GM23248 (cell line): ENCODE results near the gene TMEM128. TPM values are rescaled to one million over a fixed set of nuclear protein-coding genes. Genes with fewer than 3 reads are reported as not detected.

Source experiments
- DNase-seq: peaks from one replicate; pipeline ENCODE4 v3.0.0-alpha.2; 2015
- H2AFZ ChIP-seq: fragments of 200-600 bp; sonication (generic); 2 replicates; pipeline ENCODE4 v1.6.1; 2016; ENCODE audit warnings: antibody characterized with exemption
- H3F3A ChIP-seq: fragments of 200-600 bp; sonication (generic); 2 replicates; pipeline ENCODE4 v1.6.1; 2016; ENCODE audit warnings: mild to moderate bottlenecking, antibody characterized with exemption, mixed run types; ENCODE audit not compliant: insufficient read depth
- H3K27ac ChIP-seq: fragments of 200-600 bp; sonication (generic); 2 replicates; pipeline ENCODE4 v1.5.1; 2016; ENCODE audit warnings: mild to moderate bottlenecking
- H3K27me3 ChIP-seq: fragments of 200-600 bp; sonication (generic); replicated peaks from 2 replicates; pipeline ENCODE4 v1.6.1; 2016; ENCODE audit warnings: mild to moderate bottlenecking; ENCODE audit not compliant: insufficient read depth
- H3K36me3 ChIP-seq: fragments of 200-600 bp; sonication (generic); 2 replicates; pipeline ENCODE4 v1.6.1; 2016; ENCODE audit warnings: low read depth, mild to moderate bottlenecking
- H3K4me1 ChIP-seq: fragments of 200-600 bp; sonication (generic); 2 replicates; pipeline ENCODE4 v1.6.1; 2016; ENCODE audit warnings: mild to moderate bottlenecking; ENCODE audit not compliant: insufficient read depth
- H3K4me2 ChIP-seq: fragments of 200-600 bp; sonication (generic); one replicate; pipeline ENCODE4 v1.6.1; 2016; ENCODE audit warnings: mild to moderate bottlenecking; ENCODE audit not compliant: unreplicated experiment
- H3K4me3 ChIP-seq: fragments of 200-600 bp; sonication (generic); 2 replicates; pipeline ENCODE4 v1.5.1; 2016; ENCODE audit warnings: mild to moderate bottlenecking
- H3K79me2 ChIP-seq: fragments of 200-600 bp; sonication (generic); 2 replicates; pipeline ENCODE4 v1.6.1; 2016; ENCODE audit warnings: mild to moderate bottlenecking; ENCODE audit not compliant: insufficient read depth
- H3K9ac ChIP-seq: fragments of 200-600 bp; sonication (generic); 2 replicates; pipeline ENCODE4 v1.6.1; 2016; ENCODE audit warnings: mild to moderate bottlenecking
- H3K9me2 ChIP-seq: fragments of 200-600 bp; sonication (generic); 2 replicates; pipeline ENCODE4 v1.6.1; 2016; ENCODE audit warnings: mixed run types, mild to moderate bottlenecking, moderate library complexity; ENCODE audit not compliant: insufficient read depth
- H3K9me3 ChIP-seq: fragments of 200-600 bp; sonication (generic); one replicate; pipeline ENCODE4 v1.6.1; 2017; ENCODE audit warnings: low read depth
- H4K20me1 ChIP-seq: fragments of 200-600 bp; sonication (generic); 2 replicates; pipeline ENCODE4 v1.6.0; 2016; ENCODE audit not compliant: insufficient read depth
- EZH2 ChIP-seq: fragments of 200-600 bp; sonication (generic); IDR thresholded peaks from 2 replicates; pipeline ENCODE4 v1.6.1; 2018; ENCODE audit warnings: antibody characterized with exemption, mild to moderate bottlenecking; ENCODE audit not compliant: insufficient read depth, poor library complexity, severe bottlenecking
- EZH2phosphoT487 ChIP-seq: fragments of 200-600 bp; sonication (generic); IDR thresholded peaks from 2 replicates; pipeline ENCODE4 v1.6.1; 2018; ENCODE audit warnings: antibody characterized with exemption, moderate library complexity, mild to moderate bottlenecking, low read depth; ENCODE audit not compliant: insufficient read depth
- WGBS, 2 experiments: methylation state at CpG; one replicate each; pipeline ENCODE4 v1.1.6; 2015 to 2017; ENCODE audit warnings: low lambda C conversion rate in 2 of 2, low coverage in 1 of 2; ENCODE audit errors: missing lambda C conversion rate in 2 of 2; 5-methylcytosine and 5-hydroxymethylcytosine counted together
- in situ Hi-C: fragments of 300-500 bp; cut with MboI; formaldehyde crosslinking; loops from 2 replicates; pipeline ENCODE4 v1.15.0; 2020
- polyA plus RNA-seq: library from polyadenylated mRNA; unstranded; fragments of >200 nt; fragmentation: Nextera tagmentation; extraction: Ambion mirVana; gene quantifications from 2 replicates; pipeline ENCODE4 v1.2.1, GENCODE V29; 2016
- total RNA-seq: library from RNA; depleted of rRNA; stranded (reverse); fragments of >200 nt; shearing (Covaris generic); gene quantifications from 2 replicates; pipeline ENCODE4 v1.2.3, GENCODE V29; 2014

Gene TMEM128
- total and polyA plus RNA-seq, 2 experiments from 2014 or later: 25.9 to 35.4 TPM

DNA sequence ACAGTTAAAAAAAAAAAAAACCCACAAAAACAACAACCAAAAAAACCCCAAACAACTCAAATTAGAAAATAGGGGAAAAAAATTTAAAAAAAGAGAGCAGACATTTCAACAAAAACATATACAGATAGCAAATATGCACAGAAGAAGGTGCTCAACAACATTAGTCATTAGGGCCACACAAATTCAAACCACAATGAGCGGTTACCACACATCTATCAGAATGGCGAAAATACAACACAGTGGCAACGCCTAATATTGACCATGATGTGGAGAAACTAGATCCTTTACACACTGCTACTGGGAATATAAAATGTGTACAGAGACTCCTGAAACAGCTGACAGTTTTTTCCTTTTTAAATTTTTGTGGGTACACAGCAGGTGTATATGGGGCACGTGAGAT is 22.5 kb upstream of the TMEM128 start:
- Histone ChIP-seq H3K79me2 (no peaks in the 10 kb centered on the region), H2AFZ (no peak overlapping the region), H3K4me1 (peaks cover 10% of the 10 kb centered on the region; the same call in 1 of the 2 replicates), H3K9me2 (no peaks in the 10 kb centered on the region), H3K4me3 (no peak overlapping the region), H3F3A (no peaks in the 10 kb centered on the region), H3K4me2 (no peak overlapping the region), H4K20me1 (no peaks in the 10 kb centered on the region), H3K27ac (no peak overlapping the region), H3K9me3 (no peaks in the 10 kb centered on the region), H3K27me3 (no peaks in the 10 kb centered on the region), H3K36me3 (peaks cover 6% of the 10 kb centered on the region; the same call in 1 of the 2 replicates), H3K9ac (no peak overlapping the region)
- DNase-seq: peak; percentile 18
- TF ChIP-seq EZH2phosphoT487 (no peak), EZH2 (no peak)
- 96 to 98% methylated on average over 4 of the region's 4 CpGs for WGBS, 2 experiments
- in situ Hi-C loops: no loop called here

DNA sequence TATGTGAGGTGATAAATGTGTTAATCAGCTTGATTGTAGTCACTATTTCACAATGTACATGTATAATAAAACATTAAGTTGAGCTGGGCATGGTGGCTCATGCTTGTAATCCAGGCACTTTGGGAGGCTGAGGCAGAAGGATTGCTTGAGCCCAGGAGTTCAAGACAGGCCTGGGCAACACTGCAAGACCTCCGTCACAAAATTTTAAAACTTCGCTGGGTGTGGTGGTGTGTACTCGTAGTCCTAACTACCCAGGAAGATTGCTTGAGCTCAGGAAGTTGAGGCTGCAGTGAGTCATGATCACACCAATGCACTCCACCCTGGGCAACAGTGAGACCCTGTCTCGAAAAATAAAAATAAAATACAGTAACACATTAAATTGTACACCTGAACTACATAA is 21.8 kb upstream of the TMEM128 start:
- H3K27me3 ChIP-seq: no peaks in the 10 kb centered on the region
- H3K4me3 ChIP-seq: no peak overlapping the region
- peaks cover 10% of the 10 kb centered on the region; the same call in 1 of the 2 replicates for H3K4me1 ChIP-seq
- H3K36me3 ChIP-seq: no peaks in the 10 kb centered on the region; the same call in 1 of the 2 replicates
- H3K79me2 ChIP-seq: no peaks in the 10 kb centered on the region
- H3K9me2 ChIP-seq: no peaks in the 10 kb centered on the region
- no peak for TF ChIP-seq EZH2phosphoT487
- TF ChIP-seq EZH2: no peak
- no peak overlapping the region for H3K4me2 ChIP-seq
- no peaks in the 10 kb centered on the region for H4K20me1 ChIP-seq
- no peak overlapping the region for H2AFZ ChIP-seq
- H3F3A ChIP-seq: no peaks in the 10 kb centered on the region
- 80 to 82% methylated on average over 4 of the region's 4 CpGs for WGBS, 2 experiments
- in situ Hi-C loops: no loop called here
- no peak for DNase-seq
- H3K9me3 ChIP-seq: no peaks in the 10 kb centered on the region
- no peak overlapping the region for H3K9ac ChIP-seq
- H3K27ac ChIP-seq: no peak overlapping the region

DNA sequence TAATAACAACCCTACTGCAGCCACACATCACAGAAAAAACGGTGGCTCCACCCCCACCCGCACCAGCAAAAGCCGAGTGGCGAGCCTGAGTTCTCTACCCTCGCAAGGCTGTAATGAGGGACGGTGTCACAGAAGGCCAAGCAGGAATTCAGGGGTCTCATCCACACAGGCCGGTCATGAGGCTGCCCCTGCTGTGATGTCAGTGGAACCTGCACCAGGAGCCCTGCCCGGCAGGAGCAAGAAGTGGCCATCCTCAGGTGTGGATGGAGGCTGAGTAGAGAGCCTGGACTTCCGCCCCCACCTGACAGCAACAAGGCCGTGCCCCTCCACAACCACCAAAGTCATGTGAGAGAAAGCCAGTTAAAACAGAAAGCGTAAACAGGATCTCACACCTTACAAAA is 21.3 kb upstream of the TMEM128 start:
- no peaks in the 10 kb centered on the region; the same call in 1 of the 2 replicates for H3K36me3 ChIP-seq
- H3K9ac ChIP-seq: no peak overlapping the region
- H3K27me3 ChIP-seq: no peaks in the 10 kb centered on the region
- peaks cover 10% of the 10 kb centered on the region; the same call in 1 of the 2 replicates for H3K4me1 ChIP-seq
- TF ChIP-seq EZH2 (no peak), EZH2phosphoT487 (no peak)
- no peaks in the 10 kb centered on the region for H3K9me3 ChIP-seq
- in situ Hi-C loops: no loop called here
- no peaks in the 10 kb centered on the region for H3F3A ChIP-seq
- H4K20me1 ChIP-seq: no peaks in the 10 kb centered on the region
- H3K9me2 ChIP-seq: no peaks in the 10 kb centered on the region
- no peaks in the 10 kb centered on the region for H3K79me2 ChIP-seq
- H3K4me3 ChIP-seq: no peak overlapping the region
- no peak overlapping the region for H3K4me2 ChIP-seq
- DNase-seq: no peak
- 90% methylated on average over 11 of the region's 11 CpGs for WGBS, 2 experiments
- no peak overlapping the region for H2AFZ ChIP-seq
- H3K27ac ChIP-seq: no peak overlapping the region

DNA sequence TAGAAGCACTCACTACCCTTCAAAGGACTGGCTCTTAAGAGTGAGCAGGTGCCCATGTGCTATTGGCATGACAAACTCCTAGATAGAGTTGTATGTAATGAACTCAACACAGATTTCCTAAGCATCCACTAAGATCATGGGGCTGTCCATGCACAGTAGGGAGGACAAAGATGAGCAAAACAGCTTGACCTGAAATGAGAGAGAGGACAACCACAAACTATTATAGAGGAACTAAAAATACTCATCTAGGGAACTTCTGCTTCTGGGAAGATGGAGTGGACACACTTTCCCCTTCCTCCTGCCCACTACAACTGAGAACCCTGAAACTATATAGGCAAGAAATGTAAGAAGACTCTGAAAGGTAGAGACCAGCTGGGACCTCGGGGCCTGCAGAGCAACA is 20.8 kb upstream of the TMEM128 start:
- H3F3A ChIP-seq: no peaks in the 10 kb centered on the region
- H3K27me3 ChIP-seq: no peaks in the 10 kb centered on the region
- H3K9me3 ChIP-seq: no peaks in the 10 kb centered on the region
- no peaks in the 10 kb centered on the region; the same call in 1 of the 2 replicates for H3K36me3 ChIP-seq
- no peak overlapping the region for H3K27ac ChIP-seq
- no peak overlapping the region for H3K4me3 ChIP-seq
- TF ChIP-seq EZH2 (no peak), EZH2phosphoT487 (no peak)
- H3K4me1 ChIP-seq: peaks cover 10% of the 10 kb centered on the region; the same call in 1 of the 2 replicates
- H3K9ac ChIP-seq: no peak overlapping the region
- in situ Hi-C loops: no loop called here
- no peak for DNase-seq
- no peaks in the 10 kb centered on the region for H3K9me2 ChIP-seq
- 95 to 96% methylated on average over 1 of the region's 1 CpG for WGBS, 2 experiments
- no peak overlapping the region for H2AFZ ChIP-seq
- H3K4me2 ChIP-seq: no peak overlapping the region
- H3K79me2 ChIP-seq: no peaks in the 10 kb centered on the region
- no peaks in the 10 kb centered on the region for H4K20me1 ChIP-seq

DNA sequence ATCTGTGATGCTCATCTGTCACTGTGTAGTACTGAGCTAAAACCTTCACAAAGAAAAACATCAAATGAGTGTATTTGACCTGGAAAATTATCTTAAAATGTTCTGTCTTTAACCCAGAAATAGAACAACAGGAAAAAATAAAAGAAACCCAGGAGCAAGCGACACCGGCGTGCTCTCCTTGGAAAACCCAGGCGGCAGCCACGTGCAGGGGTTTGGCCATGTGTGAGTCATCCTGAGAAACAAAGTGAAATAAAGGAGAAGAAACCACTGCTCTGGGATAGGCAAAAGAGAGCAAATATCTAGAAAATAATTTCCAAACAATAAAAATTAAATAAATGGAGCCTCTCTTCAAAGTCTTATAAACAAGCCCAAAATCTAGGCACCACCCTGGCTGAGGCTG is 20.0 kb upstream of the TMEM128 start:
- Histone ChIP-seq H3K9ac (no peak overlapping the region), H3K4me1 (peaks cover 10% of the 10 kb centered on the region; the same call in 1 of the 2 replicates), H3K36me3 (no peaks in the 10 kb centered on the region; the same call in 1 of the 2 replicates), H3K9me3 (no peaks in the 10 kb centered on the region), H3K79me2 (no peaks in the 10 kb centered on the region), H3K4me3 (no peak overlapping the region), H3K27ac (no peak overlapping the region), H3K9me2 (no peaks in the 10 kb centered on the region), H2AFZ (no peak overlapping the region), H3K4me2 (no peak overlapping the region), H3F3A (no peaks in the 10 kb centered on the region), H4K20me1 (no peaks in the 10 kb centered on the region), H3K27me3 (no peaks in the 10 kb centered on the region)
- TF ChIP-seq EZH2: no peak
- DNase-seq: no peak
- WGBS, 2 experiments: 90 to 96% methylated on average over 5 of the region's 5 CpGs
- in situ Hi-C loops: no loop called here
